IMR-90 (cell line): ENCODE measurements around the gene ESRRB.

Experiments used
- BHLHE40 ChIP-seq: fragments of 150-350 bp; IDR thresholded peaks from 2 replicates; pipeline ENCODE4 v1.6.1; 2016; ENCODE audit warnings: mild to moderate bottlenecking, low read depth, low read length
- CEBPB ChIP-seq: IDR thresholded peaks from 2 replicates; pipeline ENCODE4 v1.6.1; 2012; ENCODE audit warnings: low read depth, low read length, improper control_type of control experiment
- CHD1 ChIP-seq: IDR thresholded peaks from 2 replicates; pipeline ENCODE4 v1.6.1; 2012; ENCODE audit warnings: low read depth, low read length, improper control_type of control experiment
- CTCF ChIP-seq: conservative IDR thresholded peaks from 2 replicates; pipeline ENCODE4 v1.5.1; 2012; ENCODE audit warnings: mild to moderate bottlenecking, low read depth, low read length, improper control_type of control experiment
- NFE2L2 ChIP-seq: fragments of 150-350 bp; IDR thresholded peaks from 2 replicates; pipeline ENCODE4 v1.6.1; 2016; ENCODE audit warnings: low read depth, mild to moderate bottlenecking, low read length
- POLR2A ChIP-seq: IDR thresholded peaks from 2 replicates; pipeline ENCODE4 v1.6.1; 2012; ENCODE audit warnings: mild to moderate bottlenecking, low read depth, low read length
- RAD21 ChIP-seq: IDR thresholded peaks from 2 replicates; pipeline ENCODE4 v1.6.1; 2012; ENCODE audit warnings: low read length, improper control_type of control experiment
- RCOR1 ChIP-seq: IDR thresholded peaks from 2 replicates; pipeline ENCODE4 v1.6.1; 2012; ENCODE audit warnings: mild to moderate bottlenecking, low read length, improper control_type of control experiment; ENCODE audit not compliant: insufficient replicate concordance
- RFX5 ChIP-seq: IDR thresholded peaks from 2 replicates; pipeline ENCODE4 v1.8.0; 2012; ENCODE audit warnings: low read depth, mild to moderate bottlenecking, low read length, moderate library complexity
- SMC3 ChIP-seq: fragments of 150-350 bp; IDR thresholded peaks from 2 replicates; pipeline ENCODE4 v1.6.1; 2016; ENCODE audit warnings: low read depth, mild to moderate bottlenecking, antibody characterized with exemption, low read length, moderate library complexity

DNA sequence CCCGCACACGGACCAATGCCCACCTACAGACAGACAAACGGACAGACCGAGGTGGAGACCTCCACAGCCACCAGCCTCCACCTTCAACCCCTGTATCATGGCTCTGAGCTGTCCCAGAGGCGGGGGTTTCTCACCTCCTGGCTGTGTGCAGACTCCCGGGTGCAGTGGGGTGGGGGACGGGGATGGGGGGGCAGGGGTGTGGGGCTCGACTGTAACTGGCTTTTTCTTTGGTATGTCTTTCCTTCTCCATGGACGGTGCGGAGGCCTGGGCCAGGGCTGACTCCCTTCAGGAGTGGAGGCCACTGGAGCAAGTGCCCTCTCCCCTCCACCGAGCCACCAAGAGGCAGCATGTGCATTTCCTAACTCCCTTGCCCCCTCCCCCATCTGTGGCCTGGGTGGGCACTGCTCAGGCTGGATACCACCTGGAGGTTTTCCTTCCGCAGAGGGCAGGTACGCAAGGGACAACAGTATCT, 122.6 kb downstream of the ESRRB start:
- no peak for TF ChIP-seq CTCF
- no peak for TF ChIP-seq POLR2A
- no peak for TF ChIP-seq CEBPB
- TF ChIP-seq RAD21: no peak
- TF ChIP-seq CHD1: no peak
- TF ChIP-seq SMC3: no peak
- no peak for TF ChIP-seq BHLHE40
- no peak for TF ChIP-seq NFE2L2
- TF ChIP-seq RCOR1: no peak
- TF ChIP-seq RFX5: no peak
